Coronary artery (tissue), 2 donors: ENCODE results near the gene RBBP6.

Experiments used
- DNase-seq: peaks from one replicate; pipeline ENCODE4 v3.0.0-alpha.2; 2017; ENCODE audit warnings: low spot score
- H3K27ac ChIP-seq, 2 donors: fragments of 200-600 bp; sonication (generic); one replicate each; pipeline ENCODE4 v1.5.1; 2016 to 2019
- H3K4me3 ChIP-seq: fragments of 200-600 bp; sonication (generic); 2 replicates; pipeline ENCODE4 v1.5.1; 2016; ENCODE audit warnings: mild to moderate bottlenecking, moderate library complexity
- CTCF ChIP-seq: fragments of 200-600 bp; sonication (generic); IDR thresholded peaks from one replicate; pipeline ENCODE4 v1.5.1; 2019; ENCODE audit warnings: antibody characterized with exemption

The RBBP6 gene

GRCh38 chr16:24524855-24525677 is 14.3 kb upstream of the RBBP6 start:
- DNase-seq, result no peak
- Histone ChIP-seq H3K4me3 (no peak overlapping the region), H3K27ac (no peak overlapping the region)
- TF ChIP-seq CTCF, result no peak

GRCh38 chr16:24525970-24526559 is 13.3 kb upstream of the RBBP6 start:
- no peak for TF ChIP-seq CTCF
- Histone ChIP-seq H3K4me3 (no peak overlapping the region), H3K27ac (no peak overlapping the region)
- no peak for DNase-seq

- H3K4me3 ChIP-seq, result no peak overlapping the region
- no peak for TF ChIP-seq CTCF
- no peak for DNase-seq
- H3K27ac ChIP-seq, result no peak overlapping the region
Observed at GRCh38 chr16:24526701-24527495, 12.5 kb upstream of the RBBP6 start.

- TF ChIP-seq CTCF, result no peak
- no peak overlapping the region for H3K4me3 ChIP-seq
- DNase-seq, result no peak
Observed at GRCh38 chr16:24531166-24531565, 8.2 kb upstream of the RBBP6 start.

GRCh38 chr16:24534620-24535019 is 4.7 kb upstream of the RBBP6 start:
- no peak overlapping the region for H3K4me3 ChIP-seq
- no peak for TF ChIP-seq CTCF
- DNase-seq, result no peak
- H3K27ac ChIP-seq, result no peak overlapping the region

More at GRCh38 chr16:24531166-24531565, 8.2 kb upstream of the RBBP6 start:
- H3K27ac ChIP-seq, result no peak overlapping the region

- no peak for DNase-seq
- no peak for TF ChIP-seq CTCF
- Histone ChIP-seq H3K27ac (no peak overlapping the region), H3K4me3 (no peak overlapping the region)
Observed at GRCh38 chr16:24535827-24536226, 3.5 kb upstream of the RBBP6 start.
